IMR-90 (cell line): ENCODE results near the gene ZSCAN12. TPM values are rescaled to one million over a fixed set of nuclear protein-coding genes. Genes with fewer than 3 reads are reported as not detected.

Experiments
- ATAC-seq: fragments of 200-7000 bp; cut with Tn5 transposase; 2 replicates; pipeline ENCODE4 v1.9.1; 2020; ENCODE audit warnings: low read depth, mild to moderate bottlenecking, moderate library complexity
- BruUV-seq: library from RNA; stranded (reverse); fragments of 400-500 nt; replicated peaks from 2 replicates; lab custom pipeline; 2021; lab: Mats Ljungman, UMichigan
- CTCF ChIA-PET: fragments of 300-600 bp; formaldehyde crosslinking; extraction: SDS; loops from one replicate; lab custom pipeline; 2021; ENCODE audit warnings: antibody characterized with exemption; lab: Yijun Ruan, JAX
- POLR2A ChIA-PET: fragments of 300-600 bp; sonication (Branson Sonifier 250); formaldehyde crosslinking; loops from one replicate; lab custom pipeline; 2022; ENCODE audit warnings: antibody characterized with exemption; ENCODE audit not compliant: unreplicated experiment; lab: Charles Lee
- DNase-seq: peaks from one replicate; pipeline ENCODE4 v3.0.0; 2013
- H2AFZ ChIP-seq: replicated peaks from 2 replicates; pipeline ENCODE3; 2013; ENCODE audit warnings: low read length, mild to moderate bottlenecking; ENCODE audit not compliant: poor library complexity
- H2AK5ac ChIP-seq: 2 replicates; pipeline ENCODE4 v1.6.1; 2013; ENCODE audit warnings: low read depth, low read length, inconsistent platforms
- H2AK9ac ChIP-seq: replicated peaks from 2 replicates; pipeline ENCODE3; 2013; ENCODE audit warnings: mild to moderate bottlenecking, low read depth, low read length, moderate library complexity; ENCODE audit not compliant: poor library complexity
- H2BK120ac ChIP-seq: 2 replicates; pipeline ENCODE4 v1.6.1; 2013; ENCODE audit warnings: low read depth, low read length, inconsistent platforms
- H2BK15ac ChIP-seq: 3 replicates; pipeline ENCODE4 v1.6.1; 2013; ENCODE audit warnings: low read depth, low read length, inconsistent platforms
- H2BK20ac ChIP-seq: 2 replicates; pipeline ENCODE4 v1.6.1; 2013; ENCODE audit warnings: low read depth, mild to moderate bottlenecking, inconsistent platforms, low read length, moderate library complexity
- H2BK5ac ChIP-seq: 2 replicates; pipeline ENCODE4 v1.6.1; 2013; ENCODE audit warnings: mild to moderate bottlenecking, low read depth, low read length, inconsistent platforms; ENCODE audit not compliant: poor library complexity, severe bottlenecking
- H3K14ac ChIP-seq: replicated peaks from 2 replicates; pipeline ENCODE4 v1.6.1; 2013; ENCODE audit warnings: low read depth, low read length, inconsistent platforms
- H3K18ac ChIP-seq: 2 replicates; pipeline ENCODE4 v1.6.1; 2013; ENCODE audit warnings: low read depth, low read length, control low read depth
- H3K23ac ChIP-seq: 2 replicates; pipeline ENCODE4 v1.6.1; 2013; ENCODE audit warnings: low read depth, low read length, inconsistent platforms
- H3K27ac ChIP-seq: 2 replicates; pipeline ENCODE4 v1.5.1; 2013; ENCODE audit warnings: mild to moderate bottlenecking, control low read depth, low read length; ENCODE audit not compliant: insufficient read depth
- H3K27me3 ChIP-seq: 2 replicates; pipeline ENCODE4 v1.6.1; 2013; ENCODE audit warnings: low read length; ENCODE audit not compliant: control insufficient read depth, insufficient read depth
- H3K36me3 ChIP-seq: 2 replicates; pipeline ENCODE4 v1.6.1; 2013; ENCODE audit warnings: low read length, mixed read lengths; ENCODE audit not compliant: control insufficient read depth, insufficient read depth
- H3K4ac ChIP-seq: 2 replicates; pipeline ENCODE4 v1.6.1; 2013; ENCODE audit warnings: low read depth, low read length, inconsistent platforms
- H3K4me1 ChIP-seq: 2 replicates; pipeline ENCODE4 v1.6.1; 2013; ENCODE audit warnings: low read length, mixed read lengths; ENCODE audit not compliant: control insufficient read depth, insufficient read depth
- H3K4me2 ChIP-seq: 2 replicates; pipeline ENCODE4 v1.6.1; 2013; ENCODE audit warnings: low read depth, mild to moderate bottlenecking, control low read depth, low read length, moderate library complexity
- H3K4me3 ChIP-seq: 2 replicates; pipeline ENCODE4 v1.5.1; 2013; ENCODE audit warnings: low read depth, mild to moderate bottlenecking, control low read depth, low read length, moderate library complexity; ENCODE audit not compliant: insufficient read depth
- H3K56ac ChIP-seq: 2 replicates; pipeline ENCODE4 v1.6.1; 2013; ENCODE audit warnings: low read length, inconsistent platforms; ENCODE audit not compliant: insufficient read depth; ENCODE audit errors: extremely low read depth
- H3K79me1 ChIP-seq, 2 experiments: 2 replicates each; pipeline ENCODE4 v1.6.1; 2013; ENCODE audit warnings: low read length in 2 of 2, inconsistent platforms in 1 of 2, low read depth in 1 of 2
- H3K9ac ChIP-seq: 2 replicates; pipeline ENCODE4 v1.6.1; 2013; ENCODE audit warnings: low read depth, low read length, control low read depth
- H3K9me1 ChIP-seq: 2 replicates; pipeline ENCODE4 v1.6.1; 2013; ENCODE audit warnings: low read length, inconsistent platforms; ENCODE audit not compliant: insufficient read depth
- H3K9me3 ChIP-seq: 2 replicates; pipeline ENCODE4 v1.6.1; 2013; ENCODE audit warnings: low read length; ENCODE audit not compliant: control insufficient read depth, insufficient read depth
- H4K20me1 ChIP-seq: 2 replicates; pipeline ENCODE4 v1.6.1; 2013; ENCODE audit warnings: low read length, inconsistent platforms; ENCODE audit not compliant: insufficient read depth
- H4K5ac ChIP-seq: 2 replicates; pipeline ENCODE4 v1.6.1; 2013; ENCODE audit warnings: mild to moderate bottlenecking, low read depth, low read length, control low read depth
- H4K8ac ChIP-seq, 2 experiments: 2 replicates each; pipeline ENCODE4 v1.6.1; 2013; ENCODE audit warnings: low read depth in 2 of 2, low read length in 2 of 2, control low read depth in 1 of 2, inconsistent platforms in 1 of 2
- H4K91ac ChIP-seq: 2 replicates; pipeline ENCODE4 v1.6.1; 2013; ENCODE audit warnings: low read depth, low read length, inconsistent platforms; ENCODE audit not compliant: insufficient read depth
- BHLHE40 ChIP-seq: fragments of 150-350 bp; IDR thresholded peaks from 2 replicates; pipeline ENCODE4 v1.6.1; 2016; ENCODE audit warnings: mild to moderate bottlenecking, low read depth, low read length
- CEBPB ChIP-seq: IDR thresholded peaks from 2 replicates; pipeline ENCODE4 v1.6.1; 2012; ENCODE audit warnings: low read depth, low read length, improper control_type of control experiment
- CHD1 ChIP-seq: IDR thresholded peaks from 2 replicates; pipeline ENCODE4 v1.6.1; 2012; ENCODE audit warnings: low read depth, low read length, improper control_type of control experiment
- CTCF ChIP-seq: conservative IDR thresholded peaks from 2 replicates; pipeline ENCODE4 v1.5.1; 2012; ENCODE audit warnings: mild to moderate bottlenecking, low read depth, low read length, improper control_type of control experiment
- ELK1 ChIP-seq: fragments of 150-350 bp; IDR thresholded peaks from 2 replicates; pipeline ENCODE4 v1.6.1; 2016; ENCODE audit warnings: low read depth, mild to moderate bottlenecking, low read length, moderate library complexity, borderline replicate concordance
- FOS ChIP-seq: fragments of 150-350 bp; IDR thresholded peaks from 2 replicates; pipeline ENCODE4 v1.6.1; 2016; ENCODE audit warnings: low read depth, low read length
- MAFK ChIP-seq: IDR thresholded peaks from 2 replicates; pipeline ENCODE4 v1.6.1; 2012; ENCODE audit warnings: low read depth, low read length, improper control_type of control experiment
- MAZ ChIP-seq: IDR thresholded peaks from 2 replicates; pipeline ENCODE4 v1.6.1; 2012; ENCODE audit warnings: low read depth, mild to moderate bottlenecking, low read length, improper control_type of control experiment, moderate library complexity, borderline replicate concordance
- MXI1 ChIP-seq: IDR thresholded peaks from 2 replicates; pipeline ENCODE4 v1.6.1; 2012; ENCODE audit warnings: low read depth, mild to moderate bottlenecking, low read length, moderate library complexity, borderline replicate concordance
- NFE2L2 ChIP-seq: fragments of 150-350 bp; IDR thresholded peaks from 2 replicates; pipeline ENCODE4 v1.6.1; 2016; ENCODE audit warnings: low read depth, mild to moderate bottlenecking, low read length
- POLR2A ChIP-seq: IDR thresholded peaks from 2 replicates; pipeline ENCODE4 v1.6.1; 2012; ENCODE audit warnings: mild to moderate bottlenecking, low read depth, low read length
- RAD21 ChIP-seq: IDR thresholded peaks from 2 replicates; pipeline ENCODE4 v1.6.1; 2012; ENCODE audit warnings: low read length, improper control_type of control experiment
- RCOR1 ChIP-seq: IDR thresholded peaks from 2 replicates; pipeline ENCODE4 v1.6.1; 2012; ENCODE audit warnings: mild to moderate bottlenecking, low read length, improper control_type of control experiment; ENCODE audit not compliant: insufficient replicate concordance
- RFX5 ChIP-seq: IDR thresholded peaks from 2 replicates; pipeline ENCODE4 v1.8.0; 2012; ENCODE audit warnings: low read depth, mild to moderate bottlenecking, low read length, moderate library complexity
- SMC3 ChIP-seq: fragments of 150-350 bp; IDR thresholded peaks from 2 replicates; pipeline ENCODE4 v1.6.1; 2016; ENCODE audit warnings: low read depth, mild to moderate bottlenecking, antibody characterized with exemption, low read length, moderate library complexity
- USF2 ChIP-seq: fragments of 150-350 bp; IDR thresholded peaks from 2 replicates; pipeline ENCODE4 v1.6.1; 2017; ENCODE audit warnings: mild to moderate bottlenecking, antibody characterized with exemption, low read length, low read depth
- WGBS, 2 experiments: methylation state at CpG; one replicate each; pipeline versions ENCODE4 v1.1.5 to v1.1.7; 2013; ENCODE audit warnings: missing lambda C conversion rate in 2 of 2; ENCODE audit not compliant: insufficient read length in 1 of 2; ENCODE audit errors: extremely low coverage in 2 of 2; 5-methylcytosine and 5-hydroxymethylcytosine counted together
- dilution Hi-C: fragments of 300-500 bp; cut with HindIII; formaldehyde crosslinking; loops from one replicate; pipeline ENCODE4 v1.14.3; 2018; ENCODE audit warnings: low sequenced_read_pairs; ENCODE audit not compliant: unreplicated experiment
- in situ Hi-C: fragments of 300-500 bp; cut with MboI; formaldehyde crosslinking; loops from 3 replicates; pipeline ENCODE4 v1.14.3; 2019; ENCODE audit warnings: low sequenced_read_pairs, inconsistent platforms, mixed read lengths
- intact Hi-C: fragments of 100-400 bp; cut with micrococcal nuclease; formaldehyde crosslinking; loops from 2 replicates; pipeline ENCODE4 v1.10.0; 2022
- polyA plus RNA-seq, 3 experiments: library from polyadenylated mRNA; depleted of rRNA; stranded (reverse); fragments of >200 nt; gene quantifications; 2 replicates each; pipeline ENCODE4 v1.2.3, GENCODE V29; 2012; ENCODE audit warnings: low replicate concordance in 1 of 3
- total RNA-seq: library from RNA; depleted of rRNA; stranded (reverse); fragments of >200 nt; gene quantifications from 2 replicates; pipeline ENCODE4 v1.2.3, GENCODE V29; 2012

Gene ZSCAN12
- total and polyA plus RNA-seq, 2 of the 4 experiments (the other 2 are of a cell fraction), result 2.0 to 6.5 TPM

- Histone ChIP-seq H3K9me3 (no peaks in the 10 kb centered on the region), H3K23ac (peak overlapping the region; percentile 100), H3K27ac (peak overlapping the region; percentile 84), H2BK5ac (peak overlapping the region; percentile 78), H4K91ac (peak overlapping the region; percentile 97; the same call in 1 of the 2 replicates), H3K27me3 (no peaks in the 10 kb centered on the region), H3K79me1 (peaks cover 12 to 39% of the 10 kb centered on the region in 2 experiments), H3K56ac (peak overlapping the region; percentile 99), H3K9ac (peak overlapping the region; percentile 96), H3K9me1 (no peaks in the 10 kb centered on the region; the same call in 1 of the 2 replicates), H3K4me1 (peaks cover 6% of the 10 kb centered on the region; the same call in 1 of the 2 replicates), H3K18ac (peak overlapping the region; percentile 88; the same call in 1 of the 2 replicates), H3K4ac (peak overlapping the region; percentile 100), H4K8ac (peak overlapping the region; percentile 94 to 97), H2BK15ac (no peak overlapping the region), H2AK9ac (peak overlapping the region; percentile 70), H2AFZ (peak overlapping the region; percentile 97), H4K5ac (peak overlapping the region; percentile 96), H2AK5ac (0 out of 2 replicates have a peak overlapping the region, but pooled peaks have one; percentile 65), H2BK120ac (0 out of 2 replicates have a peak overlapping the region, but pooled peaks have one; percentile 89), H2BK20ac (no peak overlapping the region), H3K14ac (peak overlapping the region; percentile 100), H3K4me2 (peak overlapping the region; percentile 73), H3K36me3 (peaks cover 13% of the 10 kb centered on the region), H3K4me3 (peak overlapping the region; percentile 90), H4K20me1 (no peaks in the 10 kb centered on the region; the same call in 1 of the 2 replicates)
- in situ Hi-C loops (no loop called here), dilution Hi-C loops (no loop called here), intact Hi-C loops (loop anchor here (10.0 kb wide), 1 partner anchor 185 kb away; a partner anchor contains a TSS)
- WGBS, 2 experiments, result no CpG with 5 or more reads among the region's 8 CpGs
- ATAC-seq (no peak), DNase-seq (no peak)
- CTCF ChIA-PET, result no interaction called here
- POLR2A ChIA-PET, result no interaction called here
- no peak for TF ChIP-seq RCOR1
- TF ChIP-seq SMC3, result no peak
- TF ChIP-seq FOS, result no peak
- no peak for TF ChIP-seq RFX5
- TF ChIP-seq MXI1, result no peak
- TF ChIP-seq NFE2L2, result no peak
- TF ChIP-seq CHD1, result no peak
- no peak for TF ChIP-seq CTCF
- no peak for TF ChIP-seq ELK1
- no peak for TF ChIP-seq USF2
- TF ChIP-seq POLR2A, result no peak
- no peak for TF ChIP-seq RAD21
- TF ChIP-seq CEBPB, result no peak
- TF ChIP-seq MAFK, result no peak
- no peak for TF ChIP-seq BHLHE40
- no peak for TF ChIP-seq MAZ
- BruUV-seq, result no TSS peak
Measured at GRCh38 chr6:28400122-28400451, 540 bp upstream of the ZSCAN12 start.
